Testis (tissue), 2 donors: ENCODE data around the gene TPM3.

Source experiments
- POLR2A ChIP-seq: fragments of 450-650 bp; IDR thresholded peaks from one replicate; pipeline ENCODE4 v1.6.1; 2017; ENCODE audit warnings: antibody characterized with exemption, mild to moderate bottlenecking, moderate library complexity
- TF ChIP-seq, protein P1 (sequence below), 3 experiments: fragments of 450-650 bp in 2 of 3; fragments of 200-600 bp in 1 of 3; sonication (generic) in 1 of 3; IDR thresholded peaks; one replicate each; pipeline ENCODE4 v1.5.1; 2016 to 2019; ENCODE audit warnings: antibody characterized with exemption in 3 of 3, mild to moderate bottlenecking in 2 of 3, moderate library complexity in 1 of 3

DNA sequence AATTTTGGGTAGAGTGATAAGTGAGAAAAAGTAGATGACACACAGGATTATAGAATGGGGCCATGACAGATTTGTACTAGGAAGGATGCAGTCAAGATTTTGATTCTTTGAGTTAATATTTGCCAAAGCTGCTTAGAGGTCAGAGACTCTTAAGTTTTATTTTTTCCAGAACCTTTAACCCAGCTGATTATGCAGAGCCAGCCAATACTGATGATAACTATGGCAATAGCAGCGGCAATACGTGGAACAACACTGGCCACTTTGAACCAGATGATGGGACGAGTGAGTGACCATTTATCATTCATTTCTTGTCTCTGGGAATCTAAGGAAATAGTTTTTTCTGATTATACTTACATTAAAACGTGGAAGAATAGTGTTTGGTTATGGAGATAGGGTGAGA lies 45.0 kb upstream of the TPM3 start:
- TF ChIP-seq, protein P1, sequence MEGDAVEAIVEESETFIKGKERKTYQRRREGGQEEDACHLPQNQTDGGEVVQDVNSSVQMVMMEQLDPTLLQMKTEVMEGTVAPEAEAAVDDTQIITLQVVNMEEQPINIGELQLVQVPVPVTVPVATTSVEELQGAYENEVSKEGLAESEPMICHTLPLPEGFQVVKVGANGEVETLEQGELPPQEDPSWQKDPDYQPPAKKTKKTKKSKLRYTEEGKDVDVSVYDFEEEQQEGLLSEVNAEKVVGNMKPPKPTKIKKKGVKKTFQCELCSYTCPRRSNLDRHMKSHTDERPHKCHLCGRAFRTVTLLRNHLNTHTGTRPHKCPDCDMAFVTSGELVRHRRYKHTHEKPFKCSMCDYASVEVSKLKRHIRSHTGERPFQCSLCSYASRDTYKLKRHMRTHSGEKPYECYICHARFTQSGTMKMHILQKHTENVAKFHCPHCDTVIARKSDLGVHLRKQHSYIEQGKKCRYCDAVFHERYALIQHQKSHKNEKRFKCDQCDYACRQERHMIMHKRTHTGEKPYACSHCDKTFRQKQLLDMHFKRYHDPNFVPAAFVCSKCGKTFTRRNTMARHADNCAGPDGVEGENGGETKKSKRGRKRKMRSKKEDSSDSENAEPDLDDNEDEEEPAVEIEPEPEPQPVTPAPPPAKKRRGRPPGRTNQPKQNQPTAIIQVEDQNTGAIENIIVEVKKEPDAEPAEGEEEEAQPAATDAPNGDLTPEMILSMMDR (IDR thresholded peaks at IDR 0.05): no peak
- TF ChIP-seq POLR2A: no peak
